ENCODE measurements around the gene HSPA6. TPM values are rescaled to one million over a fixed set of nuclear protein-coding genes. Genes with fewer than 3 reads are reported as not detected.
"Not testable (repeated sequence)": the region's sequence is repeated elsewhere in the genome, so short reads cannot be mapped to it uniquely, and the experiment has no call there.

The HSPA6 gene
- total RNA-seq, 1 donor from 2014 or later: 4.3 TPM

- DNase-seq (ENCODE audit: low spot score): no peak
These were observed 21.5 kb upstream of the HSPA6 start for GRCh38 chr1:161502641-161503393.

- DNase-seq (ENCODE audit: low spot score): no peak
These were observed 21.0 kb upstream of the HSPA6 start for GRCh38 chr1:161503394-161503748.

GRCh38 chr1:161505686-161506085 lies 18.7 kb upstream of the HSPA6 start:
- DNase-seq (ENCODE audit: low spot score): no peak

- DNase-seq (ENCODE audit: low spot score): peak; percentile 11
These were observed 17.8 kb upstream of the HSPA6 start for GRCh38 chr1:161506336-161507223.

- DNase-seq (ENCODE audit: low spot score): no peak
These were observed 13.9 kb upstream of the HSPA6 start for GRCh38 chr1:161510477-161510876.

GRCh38 chr1:161511018-161511755 lies 13.2 kb upstream of the HSPA6 start:
- peak; percentile 24 for DNase-seq (ENCODE audit: low spot score)

GRCh38 chr1:161511756-161512060 lies 12.6 kb upstream of the HSPA6 start:
- DNase-seq (ENCODE audit: low spot score): no peak

GRCh38 chr1:161512636-161513447 lies 11.5 kb upstream of the HSPA6 start:
- peak; percentile 26 for DNase-seq (ENCODE audit: low spot score)

- DNase-seq (ENCODE audit: low spot score): not testable (repeated sequence)
These were observed 10.9 kb upstream of the HSPA6 start for GRCh38 chr1:161513448-161513780.

- not testable (repeated sequence) for DNase-seq (ENCODE audit: low spot score)
These were observed 10.4 kb upstream of the HSPA6 start for GRCh38 chr1:161513953-161514352.

GRCh38 chr1:161523041-161523816 lies 1.1 kb upstream of the HSPA6 start:
- DNase-seq (ENCODE audit: low spot score): not testable (repeated sequence)

- DNase-seq (ENCODE audit: low spot score): not testable (repeated sequence)
These were observed 477 bp downstream of the HSPA6 start for GRCh38 chr1:161524742-161525291.

- DNase-seq (ENCODE audit: low spot score): not testable (repeated sequence)
These were observed 981 bp downstream of the HSPA6 start for GRCh38 chr1:161525321-161525720.

GRCh38 chr1:161525918-161526317 lies 1.6 kb downstream of the HSPA6 start:
- not testable (repeated sequence) for DNase-seq (ENCODE audit: low spot score)

GRCh38 chr1:161528550-161528949 lies 4.2 kb downstream of the HSPA6 start:
- not testable (repeated sequence) for DNase-seq (ENCODE audit: low spot score)

GRCh38 chr1:161529463-161530104 lies 5.2 kb downstream of the HSPA6 start:
- not testable (repeated sequence) for DNase-seq (ENCODE audit: low spot score)

- DNase-seq (ENCODE audit: low spot score): peak; percentile 85
These were observed 5.8 kb downstream of the HSPA6 start for GRCh38 chr1:161530158-161530557.

- DNase-seq (ENCODE audit: low spot score): peak; percentile 99
These were observed 6.6 kb downstream of the HSPA6 start for GRCh38 chr1:161530671-161531641.
